Epithelial cell of proximal tubule (primary cell): ENCODE data around the gene TCERG1L. TPM values are rescaled to one million over a fixed set of nuclear protein-coding genes. Genes with fewer than 3 reads are reported as not detected.

Source experiments
- DNase-seq: peaks from one replicate; pipeline ENCODE4 v3.0.0-alpha.2; 2011; ENCODE audit warnings: low read depth
- H3K4me3 ChIP-seq: 2 replicates; pipeline ENCODE4 v1.5.1; 2011; ENCODE audit warnings: low read depth, mild to moderate bottlenecking, low read length
- CTCF ChIP-seq: conservative IDR thresholded peaks from 2 replicates; pipeline ENCODE4 v1.5.1; 2012; ENCODE audit warnings: low read depth, mild to moderate bottlenecking, low read length
- total RNA-seq: library from RNA; depleted of rRNA; stranded (reverse); fragments of >200 nt; gene quantifications from 2 replicates; pipeline ENCODE4 v1.2.3, GENCODE V29; 2015

The TCERG1L gene
- total RNA-seq, 1 donor from 2014 or later: not detected

DNA sequence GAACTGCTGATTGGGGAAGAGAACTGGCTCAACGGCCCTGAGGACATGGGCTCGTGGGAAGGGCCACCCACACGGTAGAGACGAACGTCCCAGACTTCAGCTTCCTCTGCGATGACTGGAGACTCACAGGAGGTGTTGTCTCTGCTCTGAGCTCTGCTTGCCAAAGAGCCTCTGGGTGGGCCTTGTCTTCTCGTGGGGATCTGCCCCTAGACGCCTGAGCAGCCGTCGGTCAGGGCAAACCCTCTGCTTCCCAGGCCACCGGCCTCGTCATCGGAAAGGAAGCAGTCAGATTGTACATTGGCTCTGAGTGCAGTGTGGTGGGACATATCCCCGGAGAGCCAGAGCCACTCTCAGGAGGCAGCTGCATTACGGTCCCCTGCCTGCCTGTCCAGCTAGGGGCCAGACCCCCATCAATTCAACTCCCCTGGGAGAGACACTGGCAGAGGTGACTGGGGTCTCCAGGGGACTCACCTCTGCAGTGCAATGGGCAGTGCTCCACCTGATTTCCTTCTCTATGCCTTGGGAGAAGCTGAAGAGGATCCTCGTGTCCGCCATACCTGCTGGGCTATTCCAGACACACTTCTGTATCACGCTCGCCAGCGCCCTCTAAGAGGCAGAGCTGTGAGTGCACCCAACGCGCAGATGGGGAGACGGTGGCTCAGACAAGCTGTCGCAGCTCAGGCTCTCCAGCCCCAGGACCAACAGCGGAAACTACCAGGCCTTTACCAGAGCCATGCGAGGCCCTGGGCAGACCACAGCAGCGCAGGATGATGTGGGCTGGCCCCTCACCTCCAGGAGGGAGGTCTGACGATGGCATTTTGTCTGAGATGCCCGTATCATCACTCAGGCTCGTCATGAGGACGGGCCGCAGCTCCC, 227.4 kb downstream of the TCERG1L start:
- H3K4me3 ChIP-seq: no peak overlapping the region
- no peak for DNase-seq
- no peak for TF ChIP-seq CTCF

DNA sequence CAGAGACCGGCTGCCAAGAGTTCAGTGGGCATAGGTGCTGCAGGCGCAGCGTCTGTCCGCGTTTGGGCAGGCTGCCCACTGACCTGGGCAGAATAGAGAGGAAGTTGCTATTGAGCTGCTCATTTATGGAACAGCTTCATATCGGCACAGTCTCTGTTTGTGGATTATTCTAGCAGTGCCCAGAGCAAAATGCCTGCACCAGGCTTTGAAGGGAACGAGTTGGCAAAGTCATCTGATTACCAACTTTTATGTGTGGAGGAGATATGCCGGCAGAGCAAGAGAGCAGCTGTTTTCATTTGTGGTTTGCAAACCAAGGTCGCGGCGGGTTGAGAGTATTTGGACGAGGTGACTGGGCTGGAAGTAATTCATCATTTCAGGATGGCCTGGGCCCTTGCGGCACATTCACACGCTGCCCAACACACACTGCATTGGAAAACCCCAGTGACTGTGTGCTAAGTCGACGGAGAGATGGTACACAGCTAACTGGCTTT, 228.5 kb downstream of the TCERG1L start:
- no peak overlapping the region for H3K4me3 ChIP-seq
- TF ChIP-seq CTCF: no peak
- DNase-seq: no peak

GRCh38 chr10:131082201-131082850, 229.2 kb downstream of the TCERG1L start:
- TF ChIP-seq CTCF: no peak
- H3K4me3 ChIP-seq: no peak overlapping the region
- no peak for DNase-seq

GRCh38 chr10:131081786-131082185, 229.7 kb downstream of the TCERG1L start:
- no peak for TF ChIP-seq CTCF
- DNase-seq: no peak
- H3K4me3 ChIP-seq: no peak overlapping the region

DNA sequence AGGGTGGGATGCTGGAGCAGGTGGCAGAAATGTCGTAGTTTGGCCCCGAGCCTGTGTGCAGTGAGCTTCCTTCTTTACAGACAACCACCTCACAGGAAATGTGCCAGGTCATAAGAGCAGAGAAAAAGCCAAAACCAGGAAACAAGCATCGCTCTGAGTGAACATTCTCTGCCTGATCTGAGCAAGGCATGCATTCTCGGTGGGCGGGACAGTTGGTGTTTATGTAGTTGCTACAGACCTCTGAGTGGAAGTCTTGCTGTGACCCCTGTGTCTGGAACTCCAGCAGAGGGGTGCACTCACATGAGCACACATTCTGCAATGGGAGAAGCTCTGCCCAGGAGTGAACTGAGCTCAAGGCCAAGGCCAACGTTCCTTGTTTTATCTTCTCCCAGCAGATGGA, 230.1 kb downstream of the TCERG1L start:
- H3K4me3 ChIP-seq: no peak overlapping the region
- TF ChIP-seq CTCF: no peak
- no peak for DNase-seq

GRCh38 chr10:131080571-131080970, 230.9 kb downstream of the TCERG1L start:
- DNase-seq: no peak
- TF ChIP-seq CTCF: no peak
- no peak overlapping the region for H3K4me3 ChIP-seq
